GM23338 (cell line): ENCODE measurements around the gene CCBE1. TPM values are rescaled to one million over a fixed set of nuclear protein-coding genes. Genes with fewer than 3 reads are reported as not detected.

Experiments used
- ATAC-seq: fragments of 200-7000 bp; cut with Tn5 transposase; 3 replicates; pipeline ENCODE4 v1.9.1; 2020
- DNase-seq: peaks from one replicate; pipeline ENCODE4 v3.0.0-alpha.2; 2015; ENCODE audit warnings: low spot score
- H2AFZ ChIP-seq: fragments of 200-600 bp; sonication (generic); 2 replicates; pipeline ENCODE4 v1.8.0; 2016; ENCODE audit warnings: antibody characterized with exemption, mild to moderate bottlenecking, moderate library complexity
- H3F3A ChIP-seq: fragments of 200-600 bp; sonication (generic); replicated peaks from 2 replicates; pipeline ENCODE4 v1.8.0; 2017; ENCODE audit warnings: antibody characterized with exemption, mixed run types, low read depth
- H3K27ac ChIP-seq: fragments of 200-600 bp; sonication (generic); 2 replicates; pipeline ENCODE4 v1.6.1; 2016; ENCODE audit warnings: low read depth
- H3K27me3 ChIP-seq: fragments of 200-600 bp; sonication (generic); 2 replicates; pipeline ENCODE4 v1.8.0; 2016; ENCODE audit warnings: mild to moderate bottlenecking, mixed run types, moderate library complexity; ENCODE audit not compliant: insufficient read depth
- H3K36me3 ChIP-seq: fragments of 200-600 bp; sonication (generic); 2 replicates; pipeline ENCODE4 v1.8.0; 2016; ENCODE audit warnings: mild to moderate bottlenecking; ENCODE audit not compliant: insufficient read depth
- H3K4me1 ChIP-seq: fragments of 200-600 bp; sonication (generic); 2 replicates; pipeline ENCODE4 v1.8.0; 2016; ENCODE audit warnings: mild to moderate bottlenecking, moderate library complexity; ENCODE audit not compliant: insufficient read depth
- H3K4me2 ChIP-seq: fragments of 200-600 bp; sonication (generic); 2 replicates; pipeline ENCODE4 v1.7.1; 2017; ENCODE audit warnings: mixed run types
- H3K4me3 ChIP-seq: fragments of 200-600 bp; sonication (generic); 2 replicates; pipeline ENCODE4 v1.6.1; 2016; ENCODE audit warnings: mixed run types
- H3K79me2 ChIP-seq: fragments of 200-600 bp; sonication (generic); replicated peaks from 2 replicates; pipeline ENCODE4 v1.8.0; 2017; ENCODE audit warnings: mild to moderate bottlenecking; ENCODE audit not compliant: insufficient read depth
- H3K9me2 ChIP-seq: fragments of 200-600 bp; sonication (generic); 2 replicates; pipeline ENCODE4 v1.8.0; 2017; ENCODE audit not compliant: insufficient read depth
- H4K20me1 ChIP-seq: fragments of 200-600 bp; sonication (generic); replicated peaks from 2 replicates; pipeline ENCODE4 v1.8.0; 2017; ENCODE audit warnings: mild to moderate bottlenecking; ENCODE audit not compliant: insufficient read depth
- H3K27ac Mint-ChIP-seq: 2 replicates; pipeline ENCODE4 v1.8.0; 2020; ENCODE audit warnings: inconsistent platforms, mild to moderate bottlenecking, moderate library complexity, mixed read lengths
- H3K27me3 Mint-ChIP-seq: 3 replicates; pipeline ENCODE4 v1.8.0; 2022; ENCODE audit warnings: low read depth, mild to moderate bottlenecking, moderate library complexity, mixed read lengths, inconsistent platforms; ENCODE audit not compliant: insufficient read depth, poor library complexity
- H3K36me3 Mint-ChIP-seq: 3 replicates; pipeline ENCODE4 v1.8.0; 2021; ENCODE audit warnings: low read depth, mild to moderate bottlenecking, inconsistent platforms, moderate library complexity, mixed read lengths
- H3K4me1 Mint-ChIP-seq: 3 replicates; pipeline ENCODE4 v1.8.0; 2020; ENCODE audit warnings: mild to moderate bottlenecking, inconsistent platforms, mixed read lengths
- H3K4me3 Mint-ChIP-seq: 3 replicates; pipeline ENCODE4 v1.8.0; 2021; ENCODE audit warnings: moderate library complexity, mild to moderate bottlenecking, inconsistent platforms, mixed read lengths
- H3K9me3 Mint-ChIP-seq: 3 replicates; pipeline ENCODE4 v1.8.0; 2020; ENCODE audit warnings: moderate library complexity, mild to moderate bottlenecking, inconsistent platforms, mixed read lengths
- CREB1 ChIP-seq: fragments of 250-450 bp; sonication (Bioruptor Pico); IDR thresholded peaks from 2 replicates; pipeline ENCODE4 v1.5.0; 2020; ENCODE audit warnings: low read depth, mild to moderate bottlenecking, moderate library complexity
- EZH2 ChIP-seq: fragments of 200-600 bp; sonication (generic); IDR thresholded peaks from one replicate; pipeline ENCODE4 v1.8.0; 2017; ENCODE audit warnings: antibody characterized with exemption, mild to moderate bottlenecking, low read depth; ENCODE audit not compliant: unreplicated experiment
- EZH2phosphoT487 ChIP-seq: fragments of 200-600 bp; sonication (generic); IDR thresholded peaks from one replicate; pipeline ENCODE4 v1.8.1; 2018; ENCODE audit warnings: antibody characterized with exemption; ENCODE audit not compliant: unreplicated experiment
- JUNB ChIP-seq: IDR thresholded peaks from one replicate; pipeline ENCODE4 v1.6.1; 2016; ENCODE audit warnings: antibody characterized with exemption; ENCODE audit not compliant: unreplicated experiment
- NANOG ChIP-seq: IDR thresholded peaks from 2 replicates; pipeline ENCODE4 v1.6.1; 2016; ENCODE audit warnings: antibody characterized with exemption, borderline replicate concordance
- POLR2AphosphoS5 ChIP-seq: IDR thresholded peaks from 2 replicates; pipeline ENCODE4 v1.6.1; 2016; ENCODE audit warnings: antibody characterized with exemption, low read depth
- STAT1 ChIP-seq: IDR thresholded peaks from one replicate; pipeline ENCODE4 v1.6.1; 2016; ENCODE audit warnings: antibody characterized with exemption; ENCODE audit not compliant: unreplicated experiment
- ZNF114 ChIP-seq: fragments of 250-450 bp; sonication (Bioruptor Pico); IDR thresholded peaks from 2 replicates; pipeline ENCODE4 v1.5.0; 2020; ENCODE audit warnings: mild to moderate bottlenecking, moderate library complexity
- ZNF331 ChIP-seq: fragments of 250-450 bp; sonication (Bioruptor Pico); IDR thresholded peaks from 2 replicates; pipeline ENCODE4 v1.5.0; 2020; ENCODE audit warnings: low read depth, mild to moderate bottlenecking, moderate library complexity
- polyA plus RNA-seq: library from polyadenylated mRNA; unstranded; fragments of >200 nt; fragmentation: Nextera tagmentation; extraction: Ambion mirVana; gene quantifications from 2 replicates; pipeline ENCODE4 v1.2.1, GENCODE V29; 2016
- total RNA-seq: library from RNA; depleted of rRNA; stranded (reverse); fragments of >200 nt; shearing (Covaris generic); gene quantifications from 2 replicates; pipeline ENCODE4 v1.2.3, GENCODE V29; 2014
- TF ChIP-seq, protein P1 (sequence below): IDR thresholded peaks from one replicate; pipeline ENCODE4 v1.6.1; 2018; ENCODE audit warnings: antibody characterized with exemption; ENCODE audit not compliant: unreplicated experiment
- TF ChIP-seq, protein P2 (sequence below): IDR thresholded peaks from 2 replicates; pipeline ENCODE4 v1.6.1; 2016; ENCODE audit warnings: antibody characterized with exemption
- TF ChIP-seq, protein P3 (sequence below): fragments of 250-450 bp; sonication (Bioruptor Pico); IDR thresholded peaks from 2 replicates; pipeline ENCODE4 v1.5.0; 2020; ENCODE audit warnings: mild to moderate bottlenecking, moderate library complexity
- TF ChIP-seq, protein P4 (sequence below), 2 experiments: fragments of 200-600 bp in 1 of 2; sonication (generic) in 1 of 2; conservative IDR thresholded peaks; 2 replicates each; pipeline versions ENCODE4 v1.5.1 to v1.6.1; 2016 to 2017; ENCODE audit warnings: antibody characterized with exemption in 2 of 2, low read depth in 2 of 2, mild to moderate bottlenecking in 2 of 2, moderate library complexity in 1 of 2

CCBE1 gene
- total and polyA plus RNA-seq, 2 experiments from 2014 or later = 2.1 to 2.6 TPM

DNA sequence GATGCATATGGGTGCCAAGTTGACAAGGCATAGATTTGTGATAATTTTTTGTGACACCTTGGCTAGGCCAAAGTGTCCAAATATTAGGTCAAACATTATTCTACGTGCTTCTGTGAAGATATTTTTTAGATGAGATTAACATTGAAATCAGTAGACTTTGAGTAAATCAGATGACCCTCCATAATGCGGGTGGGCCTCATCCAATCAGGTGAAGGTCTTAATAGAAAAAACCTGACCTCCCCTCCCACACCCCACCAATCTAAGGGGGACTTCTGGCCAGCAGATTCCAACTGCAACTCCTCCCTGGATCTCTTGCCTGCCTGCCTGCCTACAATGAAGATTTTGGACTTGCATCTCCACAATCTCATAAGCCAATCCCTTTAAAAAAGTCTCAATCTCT lies 219.4 kb downstream of the CCBE1 start:
- H3K9me3 Mint-ChIP-seq = no peaks in the 10 kb centered on the region

More for the DNA sequence above, 219.4 kb downstream of the CCBE1 start:
- H3K4me1 ChIP-seq = no peaks in the 10 kb centered on the region
- Mint-ChIP-seq H3K27me3 (no peaks in the 10 kb centered on the region), H3K27ac (no peak overlapping the region), H3K36me3 (no peaks in the 10 kb centered on the region), H3K4me1 (no peaks in the 10 kb centered on the region), H3K4me3 (no peak overlapping the region)
- H3K4me2 ChIP-seq = no peak overlapping the region
- no peaks in the 10 kb centered on the region for H3K27me3 ChIP-seq
- H4K20me1 ChIP-seq = no peaks in the 10 kb centered on the region
- no peak overlapping the region for H3K27ac ChIP-seq
- DNase-seq (no peak), ATAC-seq (no peak)
- no peaks in the 10 kb centered on the region for H3F3A ChIP-seq
- H3K9me2 ChIP-seq = no peaks in the 10 kb centered on the region
- H3K4me3 ChIP-seq = no peak overlapping the region
- no peaks in the 10 kb centered on the region for H3K36me3 ChIP-seq
- no peaks in the 10 kb centered on the region for H3K79me2 ChIP-seq
- no peak overlapping the region for H2AFZ ChIP-seq
- TF ChIP-seq, protein P1, sequence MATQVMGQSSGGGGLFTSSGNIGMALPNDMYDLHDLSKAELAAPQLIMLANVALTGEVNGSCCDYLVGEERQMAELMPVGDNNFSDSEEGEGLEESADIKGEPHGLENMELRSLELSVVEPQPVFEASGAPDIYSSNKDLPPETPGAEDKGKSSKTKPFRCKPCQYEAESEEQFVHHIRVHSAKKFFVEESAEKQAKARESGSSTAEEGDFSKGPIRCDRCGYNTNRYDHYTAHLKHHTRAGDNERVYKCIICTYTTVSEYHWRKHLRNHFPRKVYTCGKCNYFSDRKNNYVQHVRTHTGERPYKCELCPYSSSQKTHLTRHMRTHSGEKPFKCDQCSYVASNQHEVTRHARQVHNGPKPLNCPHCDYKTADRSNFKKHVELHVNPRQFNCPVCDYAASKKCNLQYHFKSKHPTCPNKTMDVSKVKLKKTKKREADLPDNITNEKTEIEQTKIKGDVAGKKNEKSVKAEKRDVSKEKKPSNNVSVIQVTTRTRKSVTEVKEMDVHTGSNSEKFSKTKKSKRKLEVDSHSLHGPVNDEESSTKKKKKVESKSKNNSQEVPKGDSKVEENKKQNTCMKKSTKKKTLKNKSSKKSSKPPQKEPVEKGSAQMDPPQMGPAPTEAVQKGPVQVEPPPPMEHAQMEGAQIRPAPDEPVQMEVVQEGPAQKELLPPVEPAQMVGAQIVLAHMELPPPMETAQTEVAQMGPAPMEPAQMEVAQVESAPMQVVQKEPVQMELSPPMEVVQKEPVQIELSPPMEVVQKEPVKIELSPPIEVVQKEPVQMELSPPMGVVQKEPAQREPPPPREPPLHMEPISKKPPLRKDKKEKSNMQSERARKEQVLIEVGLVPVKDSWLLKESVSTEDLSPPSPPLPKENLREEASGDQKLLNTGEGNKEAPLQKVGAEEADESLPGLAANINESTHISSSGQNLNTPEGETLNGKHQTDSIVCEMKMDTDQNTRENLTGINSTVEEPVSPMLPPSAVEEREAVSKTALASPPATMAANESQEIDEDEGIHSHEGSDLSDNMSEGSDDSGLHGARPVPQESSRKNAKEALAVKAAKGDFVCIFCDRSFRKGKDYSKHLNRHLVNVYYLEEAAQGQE = no peak
- TF ChIP-seq CREB1 (CRISPR knock-in tag) = no peak
- no peak for TF ChIP-seq EZH2
- TF ChIP-seq, protein P2, sequence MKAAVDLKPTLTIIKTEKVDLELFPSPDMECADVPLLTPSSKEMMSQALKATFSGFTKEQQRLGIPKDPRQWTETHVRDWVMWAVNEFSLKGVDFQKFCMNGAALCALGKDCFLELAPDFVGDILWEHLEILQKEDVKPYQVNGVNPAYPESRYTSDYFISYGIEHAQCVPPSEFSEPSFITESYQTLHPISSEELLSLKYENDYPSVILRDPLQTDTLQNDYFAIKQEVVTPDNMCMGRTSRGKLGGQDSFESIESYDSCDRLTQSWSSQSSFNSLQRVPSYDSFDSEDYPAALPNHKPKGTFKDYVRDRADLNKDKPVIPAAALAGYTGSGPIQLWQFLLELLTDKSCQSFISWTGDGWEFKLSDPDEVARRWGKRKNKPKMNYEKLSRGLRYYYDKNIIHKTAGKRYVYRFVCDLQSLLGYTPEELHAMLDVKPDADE = no peak
- no peak for TF ChIP-seq ZNF114 (CRISPR knock-in tag)
- TF ChIP-seq NANOG = no peak
- TF ChIP-seq STAT1 = no peak
- TF ChIP-seq ZNF331 (CRISPR knock-in tag) = no peak
- no peak for TF ChIP-seq EZH2phosphoT487
- TF ChIP-seq JUNB = no peak
- TF ChIP-seq POLR2AphosphoS5 = no peak
- TF ChIP-seq, protein P3, sequence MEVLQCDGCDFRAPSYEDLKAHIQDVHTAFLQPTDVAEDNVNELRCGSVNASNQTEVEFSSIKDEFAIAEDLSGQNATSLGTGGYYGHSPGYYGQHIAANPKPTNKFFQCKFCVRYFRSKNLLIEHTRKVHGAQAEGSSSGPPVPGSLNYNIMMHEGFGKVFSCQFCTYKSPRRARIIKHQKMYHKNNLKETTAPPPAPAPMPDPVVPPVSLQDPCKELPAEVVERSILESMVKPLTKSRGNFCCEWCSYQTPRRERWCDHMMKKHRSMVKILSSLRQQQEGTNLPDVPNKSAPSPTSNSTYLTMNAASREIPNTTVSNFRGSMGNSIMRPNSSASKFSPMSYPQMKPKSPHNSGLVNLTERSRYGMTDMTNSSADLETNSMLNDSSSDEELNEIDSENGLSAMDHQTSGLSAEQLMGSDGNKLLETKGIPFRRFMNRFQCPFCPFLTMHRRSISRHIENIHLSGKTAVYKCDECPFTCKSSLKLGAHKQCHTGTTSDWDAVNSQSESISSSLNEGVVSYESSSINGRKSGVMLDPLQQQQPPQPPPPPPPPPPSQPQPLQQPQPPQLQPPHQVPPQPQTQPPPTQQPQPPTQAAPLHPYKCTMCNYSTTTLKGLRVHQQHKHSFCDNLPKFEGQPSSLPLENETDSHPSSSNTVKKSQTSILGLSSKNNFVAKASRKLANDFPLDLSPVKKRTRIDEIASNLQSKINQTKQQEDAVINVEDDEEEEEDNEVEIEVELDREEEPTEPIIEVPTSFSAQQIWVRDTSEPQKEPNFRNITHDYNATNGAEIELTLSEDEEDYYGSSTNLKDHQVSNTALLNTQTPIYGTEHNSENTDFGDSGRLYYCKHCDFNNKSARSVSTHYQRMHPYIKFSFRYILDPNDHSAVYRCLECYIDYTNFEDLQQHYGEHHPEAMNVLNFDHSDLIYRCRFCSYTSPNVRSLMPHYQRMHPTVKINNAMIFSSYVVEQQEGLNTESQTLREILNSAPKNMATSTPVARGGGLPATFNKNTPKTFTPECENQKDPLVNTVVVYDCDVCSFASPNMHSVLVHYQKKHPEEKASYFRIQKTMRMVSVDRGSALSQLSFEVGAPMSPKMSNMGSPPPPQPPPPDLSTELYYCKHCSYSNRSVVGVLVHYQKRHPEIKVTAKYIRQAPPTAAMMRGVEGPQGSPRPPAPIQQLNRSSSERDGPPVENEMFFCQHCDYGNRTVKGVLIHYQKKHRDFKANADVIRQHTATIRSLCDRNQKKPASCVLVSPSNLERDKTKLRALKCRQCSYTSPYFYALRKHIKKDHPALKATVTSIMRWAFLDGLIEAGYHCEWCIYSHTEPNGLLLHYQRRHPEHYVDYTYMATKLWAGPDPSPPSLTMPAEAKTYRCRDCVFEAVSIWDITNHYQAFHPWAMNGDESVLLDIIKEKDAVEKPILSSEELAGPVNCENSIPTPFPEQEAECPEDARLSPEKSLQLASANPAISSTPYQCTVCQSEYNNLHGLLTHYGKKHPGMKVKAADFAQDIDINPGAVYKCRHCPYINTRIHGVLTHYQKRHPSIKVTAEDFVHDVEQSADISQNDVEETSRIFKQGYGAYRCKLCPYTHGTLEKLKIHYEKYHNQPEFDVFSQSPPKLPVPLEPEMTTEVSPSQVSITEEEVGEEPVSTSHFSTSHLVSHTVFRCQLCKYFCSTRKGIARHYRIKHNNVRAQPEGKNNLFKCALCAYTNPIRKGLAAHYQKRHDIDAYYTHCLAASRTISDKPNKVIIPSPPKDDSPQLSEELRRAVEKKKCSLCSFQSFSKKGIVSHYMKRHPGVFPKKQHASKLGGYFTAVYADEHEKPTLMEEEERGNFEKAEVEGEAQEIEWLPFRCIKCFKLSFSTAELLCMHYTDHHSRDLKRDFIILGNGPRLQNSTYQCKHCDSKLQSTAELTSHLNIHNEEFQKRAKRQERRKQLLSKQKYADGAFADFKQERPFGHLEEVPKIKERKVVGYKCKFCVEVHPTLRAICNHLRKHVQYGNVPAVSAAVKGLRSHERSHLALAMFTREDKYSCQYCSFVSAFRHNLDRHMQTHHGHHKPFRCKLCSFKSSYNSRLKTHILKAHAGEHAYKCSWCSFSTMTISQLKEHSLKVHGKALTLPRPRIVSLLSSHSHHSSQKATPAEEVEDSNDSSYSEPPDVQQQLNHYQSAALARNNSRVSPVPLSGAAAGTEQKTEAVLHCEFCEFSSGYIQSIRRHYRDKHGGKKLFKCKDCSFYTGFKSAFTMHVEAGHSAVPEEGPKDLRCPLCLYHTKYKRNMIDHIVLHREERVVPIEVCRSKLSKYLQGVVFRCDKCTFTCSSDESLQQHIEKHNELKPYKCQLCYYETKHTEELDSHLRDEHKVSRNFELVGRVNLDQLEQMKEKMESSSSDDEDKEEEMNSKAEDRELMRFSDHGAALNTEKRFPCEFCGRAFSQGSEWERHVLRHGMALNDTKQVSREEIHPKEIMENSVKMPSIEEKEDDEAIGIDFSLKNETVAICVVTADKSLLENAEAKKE (CRISPR knock-in tag) = no peak
- TF ChIP-seq, protein P4, sequence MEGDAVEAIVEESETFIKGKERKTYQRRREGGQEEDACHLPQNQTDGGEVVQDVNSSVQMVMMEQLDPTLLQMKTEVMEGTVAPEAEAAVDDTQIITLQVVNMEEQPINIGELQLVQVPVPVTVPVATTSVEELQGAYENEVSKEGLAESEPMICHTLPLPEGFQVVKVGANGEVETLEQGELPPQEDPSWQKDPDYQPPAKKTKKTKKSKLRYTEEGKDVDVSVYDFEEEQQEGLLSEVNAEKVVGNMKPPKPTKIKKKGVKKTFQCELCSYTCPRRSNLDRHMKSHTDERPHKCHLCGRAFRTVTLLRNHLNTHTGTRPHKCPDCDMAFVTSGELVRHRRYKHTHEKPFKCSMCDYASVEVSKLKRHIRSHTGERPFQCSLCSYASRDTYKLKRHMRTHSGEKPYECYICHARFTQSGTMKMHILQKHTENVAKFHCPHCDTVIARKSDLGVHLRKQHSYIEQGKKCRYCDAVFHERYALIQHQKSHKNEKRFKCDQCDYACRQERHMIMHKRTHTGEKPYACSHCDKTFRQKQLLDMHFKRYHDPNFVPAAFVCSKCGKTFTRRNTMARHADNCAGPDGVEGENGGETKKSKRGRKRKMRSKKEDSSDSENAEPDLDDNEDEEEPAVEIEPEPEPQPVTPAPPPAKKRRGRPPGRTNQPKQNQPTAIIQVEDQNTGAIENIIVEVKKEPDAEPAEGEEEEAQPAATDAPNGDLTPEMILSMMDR (conservative IDR thresholded peaks at IDR 0.05; ENCODE audit: low read depth in 2 of 2) = no peak
